ENCODE data around the gene CHD5.

Gene CHD5

GRCh38 chr1:6095511-6096242 is 84.4 kb downstream of the CHD5 start:
- no peak overlapping the region for H4K8ac ChIP-seq (ENCODE audit: low read depth, low read length)
- H3K4me3 ChIP-seq (ENCODE audit: low read depth, low read length) = no peak overlapping the region
- H3K4me2 ChIP-seq (ENCODE audit: low read length) = no peak overlapping the region
- no peak overlapping the region for H3K14ac ChIP-seq (ENCODE audit: low read length)
- H3K79me1 ChIP-seq (ENCODE audit: low read length) = no peaks in the 10 kb centered on the region
- H4K91ac ChIP-seq (ENCODE audit: low read depth, low read length) = no peak overlapping the region
- H3K23ac ChIP-seq (ENCODE audit: low read length) = no peak overlapping the region
- WGBS (ENCODE audit: extremely low coverage, insufficient coverage, insufficient read length) = no CpG with 5 or more reads among the region's 13 CpGs
- DNase-seq = no peak
- no peak overlapping the region for H2BK120ac ChIP-seq (ENCODE audit: insufficient read depth, low read length, poor library complexity)
- H3K4me1 ChIP-seq (ENCODE audit: control insufficient read depth in 1 of 2, insufficient read depth in 2 of 2, low read length in 2 of 2) = no peaks in the 10 kb centered on the region
- no peak overlapping the region for H3K4ac ChIP-seq (ENCODE audit: low read depth, low read length)
- H4K12ac ChIP-seq (ENCODE audit: low read depth, low read length) = no peak overlapping the region
- H2AK5ac ChIP-seq (ENCODE audit: low read length) = no peak overlapping the region
- H3K79me2 ChIP-seq (ENCODE audit: control insufficient read depth, insufficient read depth, low read length, poor library complexity) = no peaks in the 10 kb centered on the region
- H3K36me3 ChIP-seq (ENCODE audit: control insufficient read depth in 1 of 2, insufficient read depth in 2 of 2, low read length in 2 of 2) = no peaks in the 10 kb centered on the region
- H3K27ac ChIP-seq (ENCODE audit: low read depth, low read length) = no peak overlapping the region
- peaks cover 1% of the 10 kb centered on the region for H3K9me3 ChIP-seq (ENCODE audit: insufficient read depth, low read depth, low read length)
- H3K18ac ChIP-seq (ENCODE audit: low read length) = no peak overlapping the region
- no peaks in the 10 kb centered on the region for H3K27me3 ChIP-seq (ENCODE audit: insufficient read depth, low read length)
- no peak overlapping the region for H2BK5ac ChIP-seq (ENCODE audit: low read depth, low read length, poor library complexity)
- H2AFZ ChIP-seq (ENCODE audit: insufficient read depth, low read length, poor library complexity) = no peak overlapping the region
- H3K9ac ChIP-seq (ENCODE audit: low read length) = no peak overlapping the region
- no peak overlapping the region for H2BK12ac ChIP-seq (ENCODE audit: low read length)

GRCh38 chr1:6094801-6095505 is 85.2 kb downstream of the CHD5 start:
- H3K14ac ChIP-seq (ENCODE audit: low read length) = no peak overlapping the region
- no peak overlapping the region for H2BK5ac ChIP-seq (ENCODE audit: low read depth, low read length, poor library complexity)
- H4K12ac ChIP-seq (ENCODE audit: low read depth, low read length) = no peak overlapping the region
- no peak overlapping the region for H2BK120ac ChIP-seq (ENCODE audit: insufficient read depth, low read length, poor library complexity)
- no peak overlapping the region for H4K91ac ChIP-seq (ENCODE audit: low read depth, low read length)
- DNase-seq = no peak
- H3K79me2 ChIP-seq (ENCODE audit: control insufficient read depth, insufficient read depth, low read length, poor library complexity) = no peaks in the 10 kb centered on the region
- H4K8ac ChIP-seq (ENCODE audit: low read depth, low read length) = no peak overlapping the region
- no peak overlapping the region for H3K4ac ChIP-seq (ENCODE audit: low read depth, low read length)
- peaks cover 1% of the 10 kb centered on the region for H3K9me3 ChIP-seq (ENCODE audit: insufficient read depth, low read depth, low read length)
- no peak overlapping the region for H3K18ac ChIP-seq (ENCODE audit: low read length)
- no peaks in the 10 kb centered on the region for H3K79me1 ChIP-seq (ENCODE audit: low read length)
- H3K36me3 ChIP-seq (ENCODE audit: control insufficient read depth in 1 of 2, insufficient read depth in 2 of 2, low read length in 2 of 2) = no peaks in the 10 kb centered on the region
- no CpG with 5 or more reads among the region's 21 CpGs for WGBS (ENCODE audit: extremely low coverage, insufficient coverage, insufficient read length)
- no peak overlapping the region for H3K23ac ChIP-seq (ENCODE audit: low read length)
- H3K9ac ChIP-seq (ENCODE audit: low read length) = no peak overlapping the region
- no peak overlapping the region for H3K27ac ChIP-seq (ENCODE audit: low read depth, low read length)
- H3K27me3 ChIP-seq (ENCODE audit: insufficient read depth, low read length) = no peaks in the 10 kb centered on the region
- no peak overlapping the region for H2BK12ac ChIP-seq (ENCODE audit: low read length)
- no peak overlapping the region for H3K4me2 ChIP-seq (ENCODE audit: low read length)
- H3K4me3 ChIP-seq (ENCODE audit: low read depth, low read length) = no peak overlapping the region
- no peak overlapping the region for H2AFZ ChIP-seq (ENCODE audit: insufficient read depth, low read length, poor library complexity)
- H3K4me1 ChIP-seq (ENCODE audit: control insufficient read depth in 1 of 2, insufficient read depth in 2 of 2, low read length in 2 of 2) = no peaks in the 10 kb centered on the region
- H2AK5ac ChIP-seq (ENCODE audit: low read length) = no peak overlapping the region

GRCh38 chr1:6094246-6094645 is 85.9 kb downstream of the CHD5 start:
- no peak overlapping the region for H3K23ac ChIP-seq (ENCODE audit: low read length)
- H3K14ac ChIP-seq (ENCODE audit: low read length) = no peak overlapping the region
- H4K12ac ChIP-seq (ENCODE audit: low read depth, low read length) = no peak overlapping the region
- no peak overlapping the region for H2BK12ac ChIP-seq (ENCODE audit: low read length)
- no peaks in the 10 kb centered on the region for H3K79me2 ChIP-seq (ENCODE audit: control insufficient read depth, insufficient read depth, low read length, poor library complexity)
- no peak overlapping the region for H4K91ac ChIP-seq (ENCODE audit: low read depth, low read length)
- no peak overlapping the region for H2AK5ac ChIP-seq (ENCODE audit: low read length)
- DNase-seq = no peak
- H2BK120ac ChIP-seq (ENCODE audit: insufficient read depth, low read length, poor library complexity) = no peak overlapping the region
- no peak overlapping the region for H2AFZ ChIP-seq (ENCODE audit: insufficient read depth, low read length, poor library complexity)
- H3K79me1 ChIP-seq (ENCODE audit: low read length) = no peaks in the 10 kb centered on the region
- no peak overlapping the region for H3K9ac ChIP-seq (ENCODE audit: low read length)
- H3K27ac ChIP-seq (ENCODE audit: low read depth, low read length) = no peak overlapping the region
- WGBS (ENCODE audit: extremely low coverage, insufficient coverage, insufficient read length) = no CpG with 5 or more reads among the region's 19 CpGs
- H3K27me3 ChIP-seq (ENCODE audit: insufficient read depth, low read length) = no peaks in the 10 kb centered on the region
- H3K36me3 ChIP-seq (ENCODE audit: control insufficient read depth in 1 of 2, insufficient read depth in 2 of 2, low read length in 2 of 2) = no peaks in the 10 kb centered on the region
- no peaks in the 10 kb centered on the region for H3K9me3 ChIP-seq (ENCODE audit: insufficient read depth, low read depth, low read length)
- H4K8ac ChIP-seq (ENCODE audit: low read depth, low read length) = no peak overlapping the region
- no peak overlapping the region for H3K18ac ChIP-seq (ENCODE audit: low read length)
- no peak overlapping the region for H3K4me3 ChIP-seq (ENCODE audit: low read depth, low read length)
- H2BK5ac ChIP-seq (ENCODE audit: low read depth, low read length, poor library complexity) = no peak overlapping the region
- no peaks in the 10 kb centered on the region for H3K4me1 ChIP-seq (ENCODE audit: control insufficient read depth in 1 of 2, insufficient read depth in 2 of 2, low read length in 2 of 2)
- no peak overlapping the region for H3K4ac ChIP-seq (ENCODE audit: low read depth, low read length)
- no peak overlapping the region for H3K4me2 ChIP-seq (ENCODE audit: low read length)

DNA sequence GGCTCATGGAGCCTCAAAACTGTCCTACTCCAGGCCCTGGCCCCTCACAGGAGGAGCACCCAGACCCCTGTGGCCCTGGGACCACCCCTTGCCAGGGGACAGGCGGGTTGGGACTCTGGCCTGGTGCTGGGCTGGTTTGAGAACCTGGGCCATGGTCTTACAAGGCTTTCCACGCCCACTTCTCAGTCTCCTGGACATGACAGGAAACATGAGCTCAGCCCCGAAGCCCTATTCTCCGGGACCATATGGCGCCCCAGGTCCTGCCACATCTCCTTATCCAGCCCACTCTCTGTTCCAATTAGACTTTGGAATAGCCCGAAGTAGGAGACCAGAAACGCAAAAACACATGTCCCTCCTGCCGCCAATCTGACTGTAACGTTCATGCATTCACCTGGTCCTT is 86.5 kb downstream of the CHD5 start:
- Histone ChIP-seq H3K36me3 (ENCODE audit: control insufficient read depth in 1 of 2, insufficient read depth in 2 of 2, low read length in 2 of 2) (no peaks in the 10 kb centered on the region), H3K4me3 (ENCODE audit: low read depth, low read length) (no peak overlapping the region), H3K27ac (ENCODE audit: low read depth, low read length) (no peak overlapping the region), H3K4me1 (ENCODE audit: control insufficient read depth in 1 of 2, insufficient read depth in 2 of 2, low read length in 2 of 2) (no peaks in the 10 kb centered on the region), H2AK5ac (ENCODE audit: low read length) (no peak overlapping the region), H4K8ac (ENCODE audit: low read depth, low read length) (no peak overlapping the region), H3K79me2 (ENCODE audit: control insufficient read depth, insufficient read depth, low read length, poor library complexity) (no peaks in the 10 kb centered on the region), H3K18ac (ENCODE audit: low read length) (no peak overlapping the region), H4K12ac (ENCODE audit: low read depth, low read length) (no peak overlapping the region), H3K9ac (ENCODE audit: low read length) (no peak overlapping the region), H3K9me3 (ENCODE audit: insufficient read depth, low read depth, low read length) (no peaks in the 10 kb centered on the region), H3K4me2 (ENCODE audit: low read length) (no peak overlapping the region), H3K27me3 (ENCODE audit: insufficient read depth, low read length) (no peaks in the 10 kb centered on the region), H4K91ac (ENCODE audit: low read depth, low read length) (no peak overlapping the region), H3K79me1 (ENCODE audit: low read length) (no peaks in the 10 kb centered on the region), H2BK12ac (ENCODE audit: low read length) (no peak overlapping the region), H2BK5ac (ENCODE audit: low read depth, low read length, poor library complexity) (no peak overlapping the region), H3K23ac (ENCODE audit: low read length) (no peak overlapping the region), H3K14ac (ENCODE audit: low read length) (no peak overlapping the region), H2BK120ac (ENCODE audit: insufficient read depth, low read length, poor library complexity) (no peak overlapping the region), H2AFZ (ENCODE audit: insufficient read depth, low read length, poor library complexity) (no peak overlapping the region), H3K4ac (ENCODE audit: low read depth, low read length) (no peak overlapping the region)
- no peak for DNase-seq
- no CpG with 5 or more reads among the region's 9 CpGs for WGBS (ENCODE audit: extremely low coverage, insufficient coverage, insufficient read length)

All from trophoblast cell (in vitro differentiated cells and primary cell).